GM19023 (cell line): ENCODE data around the gene UGT1A5.
"Not testable (repeated sequence)": the region's sequence is repeated elsewhere in the genome, so short reads cannot be mapped to it uniquely, and the experiment has no call there.

ENCODE experiments used
- ATAC-seq: cut with Tn5 transposase; IDR thresholded peaks from one replicate; pipeline ENCODE4 v1.9.1; 2021; ENCODE audit warnings: mild to moderate bottlenecking, moderate library complexity; ENCODE audit not compliant: unreplicated experiment

The UGT1A5 gene

DNA sequence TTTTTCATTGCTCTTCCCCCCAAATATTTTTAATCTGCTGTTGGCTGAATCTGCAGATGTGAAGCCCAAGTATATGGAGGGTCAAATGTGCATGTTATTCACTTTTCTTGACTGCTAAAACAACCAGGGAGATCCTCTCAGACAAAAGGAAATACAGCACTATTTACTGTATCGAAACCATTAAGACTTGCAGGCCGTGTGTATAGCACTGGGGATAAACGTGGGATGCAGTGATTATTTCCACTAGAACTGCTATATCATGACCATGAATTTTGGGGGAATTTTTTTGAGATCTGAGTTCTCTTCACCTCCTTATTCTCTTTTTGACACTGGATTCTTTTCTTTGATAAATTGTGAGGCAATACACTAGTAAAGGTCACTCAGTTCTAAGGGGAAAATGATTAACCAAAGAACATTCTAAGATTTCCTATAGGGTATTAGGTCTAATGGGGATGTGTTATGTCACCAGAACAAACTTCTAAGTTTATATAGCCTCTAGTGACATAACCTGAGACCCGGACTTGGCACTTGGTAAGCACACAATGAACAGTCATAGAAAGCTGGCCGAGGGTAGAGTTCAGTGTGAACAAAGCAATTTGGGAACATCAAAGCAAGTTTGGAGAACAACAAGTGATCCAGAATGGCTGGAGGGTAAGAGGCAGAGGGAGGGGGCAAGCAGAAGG is 32.5 kb downstream of the UGT1A5 start:
- ATAC-seq = no peak

DNA sequence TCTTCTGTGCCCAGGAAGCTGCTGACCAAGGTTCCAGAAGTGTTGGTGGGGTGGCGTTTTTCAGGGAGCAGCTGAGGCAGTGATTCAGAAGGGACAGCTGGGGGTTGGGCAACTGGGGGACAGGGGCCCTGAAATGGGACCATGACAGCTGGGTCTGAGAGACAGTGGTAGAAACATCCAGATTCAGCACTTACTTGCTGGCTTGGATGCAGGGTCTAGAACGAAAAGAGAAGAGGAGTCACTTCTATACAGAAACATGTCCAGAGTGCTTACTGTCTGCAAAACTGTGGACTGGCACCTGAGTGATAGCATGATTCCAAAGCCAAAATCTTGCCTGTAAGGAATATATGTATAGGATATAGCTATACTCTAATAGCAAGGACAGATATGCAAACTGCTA is 33.1 kb downstream of the UGT1A5 start:
- not testable (repeated sequence) for ATAC-seq

DNA sequence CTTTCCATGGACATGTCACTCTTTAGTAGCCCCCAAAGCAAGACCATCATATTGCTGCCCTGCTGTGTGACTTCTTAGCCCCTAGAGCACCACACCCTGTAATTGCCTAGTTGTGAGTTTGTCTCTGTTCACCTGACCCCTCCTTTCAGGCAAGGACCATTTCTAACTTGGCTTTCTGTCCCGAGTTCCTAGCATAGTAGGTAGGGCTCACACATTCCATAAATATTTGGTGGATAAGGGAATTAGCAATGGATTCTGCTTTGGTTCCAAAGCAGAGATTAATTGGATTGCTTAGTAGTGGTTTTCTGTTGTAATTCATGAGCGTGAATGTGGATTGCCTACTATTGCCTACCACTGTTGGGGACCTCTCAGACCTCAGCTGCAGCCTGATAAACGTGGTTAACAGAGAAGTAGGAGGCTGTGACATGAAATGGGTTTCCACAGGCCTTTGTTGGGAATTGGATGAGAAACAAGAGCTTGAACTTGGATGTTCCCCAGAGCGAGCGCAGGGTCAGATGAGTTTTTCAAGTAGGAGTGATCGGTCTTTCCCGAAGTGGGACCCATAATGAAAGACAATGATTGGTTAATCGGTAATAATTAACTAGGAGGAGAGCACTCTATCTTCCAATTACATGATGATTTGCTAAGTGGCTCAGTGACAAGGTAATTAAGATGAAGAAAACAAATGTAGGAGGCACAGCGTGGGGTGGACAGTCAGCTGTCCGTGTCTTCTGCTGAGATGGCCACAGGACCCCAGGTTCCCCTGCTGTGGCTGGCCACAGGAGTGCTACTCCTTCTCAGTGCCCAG is 34.0 kb downstream of the UGT1A5 start:
- no peak for ATAC-seq

DNA sequence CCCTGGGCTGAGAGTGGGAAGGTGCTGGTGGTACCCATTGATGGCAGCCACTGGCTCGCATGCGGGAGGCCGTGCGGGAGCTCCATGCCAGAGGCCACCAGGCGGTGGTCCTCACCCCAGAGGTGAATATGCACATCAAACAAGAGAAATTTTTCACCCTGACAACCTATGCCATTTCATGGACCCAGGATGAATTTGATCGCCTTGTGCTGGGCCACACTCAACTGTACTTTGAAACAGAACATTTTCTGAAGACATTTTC is 34.5 kb downstream of the UGT1A5 start:
- no peak for ATAC-seq

DNA sequence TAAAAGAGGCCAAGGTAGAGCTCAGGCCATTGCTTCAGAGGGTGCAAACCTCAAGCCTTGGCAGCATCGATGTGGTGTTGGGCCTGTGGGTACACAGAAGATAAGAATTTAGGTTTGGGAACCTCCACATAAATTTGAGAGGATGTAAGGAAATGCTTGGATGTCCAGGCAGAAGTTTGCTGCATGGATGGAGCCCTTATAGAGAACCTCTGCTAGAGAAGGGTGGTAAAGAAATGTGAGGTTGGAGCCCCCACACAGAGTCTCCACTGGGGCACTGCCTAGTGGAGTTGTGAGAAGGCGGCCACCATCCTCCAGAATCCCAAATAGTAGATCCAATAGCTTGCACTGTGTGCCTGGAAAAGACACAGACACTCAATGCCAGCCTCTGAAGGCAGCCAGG is 38.0 kb downstream of the UGT1A5 start:
- ATAC-seq = not testable (repeated sequence)

DNA sequence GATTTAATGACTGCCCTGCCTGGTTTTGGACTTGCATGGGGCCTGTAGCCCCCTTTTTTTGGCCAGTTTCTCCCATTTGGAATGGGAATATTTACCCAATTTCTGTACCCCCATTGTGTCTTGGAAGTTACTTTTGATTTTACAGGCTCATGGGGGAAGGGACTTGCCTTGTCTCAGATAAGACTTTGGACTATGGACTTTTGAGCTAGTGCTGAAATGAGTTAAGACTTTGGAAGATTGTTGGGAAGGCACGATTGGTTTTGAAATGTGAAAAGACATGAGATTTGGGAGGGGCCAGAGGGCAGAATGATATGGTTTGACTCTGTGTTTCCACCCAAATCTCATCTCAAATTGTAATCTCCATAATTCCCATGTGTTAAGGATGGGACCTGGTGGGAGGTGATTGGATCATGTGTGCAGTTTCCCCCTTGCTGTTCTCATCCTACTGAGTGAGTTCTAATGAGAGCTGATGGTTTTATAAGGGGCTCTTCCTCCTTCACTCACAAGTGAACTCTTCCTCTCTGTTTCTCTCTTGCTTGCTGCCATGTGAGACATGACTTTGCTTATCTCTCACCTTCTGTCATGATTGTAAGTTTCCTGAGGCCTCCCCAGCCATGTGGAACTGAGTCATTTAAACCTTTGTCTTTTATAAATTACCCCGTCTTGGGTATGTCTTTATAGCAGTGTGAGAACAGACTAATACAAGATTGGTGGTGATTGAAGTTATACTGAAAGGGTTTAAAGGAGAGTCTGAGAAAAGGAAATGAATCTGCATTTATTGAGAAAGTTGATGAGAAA is 38.7 kb downstream of the UGT1A5 start:
- ATAC-seq = not testable (repeated sequence)

DNA sequence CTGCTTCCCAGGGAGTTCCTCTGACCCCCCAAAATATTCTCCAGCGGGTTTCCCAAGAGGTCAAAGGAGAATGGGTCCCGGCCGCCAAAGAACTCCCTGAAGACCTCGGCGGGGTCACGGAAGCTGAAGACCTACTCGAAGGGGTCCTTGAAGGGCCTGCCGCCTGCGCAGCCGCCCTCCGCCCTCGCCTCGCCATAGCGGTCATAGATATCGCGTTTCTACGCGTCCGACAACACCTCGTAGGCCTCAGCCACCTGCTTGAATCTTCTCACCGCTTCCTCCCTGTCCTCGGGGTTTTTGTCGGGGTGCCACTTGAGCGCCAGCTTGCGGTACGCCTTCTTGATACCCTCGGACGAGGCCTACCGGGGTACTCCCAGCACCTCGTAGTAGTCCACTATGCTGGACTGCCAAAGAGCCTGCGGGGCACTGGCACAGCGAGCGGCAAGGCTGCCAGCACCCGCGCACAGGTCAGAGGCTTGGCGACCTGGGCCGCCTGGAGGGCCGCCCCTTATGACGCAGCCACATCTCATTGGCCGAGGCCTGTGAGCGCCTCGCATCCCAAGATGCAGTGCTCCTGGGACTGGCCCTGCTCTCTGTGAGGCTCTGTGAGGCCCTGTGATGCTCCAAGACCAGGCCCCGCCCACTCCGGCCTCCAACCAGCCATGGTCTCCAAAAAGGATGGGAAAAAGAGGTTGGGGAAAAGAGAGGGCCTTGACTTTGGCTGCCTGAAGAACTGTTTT is 42.3 kb downstream of the UGT1A5 start:
- no peak for ATAC-seq

DNA sequence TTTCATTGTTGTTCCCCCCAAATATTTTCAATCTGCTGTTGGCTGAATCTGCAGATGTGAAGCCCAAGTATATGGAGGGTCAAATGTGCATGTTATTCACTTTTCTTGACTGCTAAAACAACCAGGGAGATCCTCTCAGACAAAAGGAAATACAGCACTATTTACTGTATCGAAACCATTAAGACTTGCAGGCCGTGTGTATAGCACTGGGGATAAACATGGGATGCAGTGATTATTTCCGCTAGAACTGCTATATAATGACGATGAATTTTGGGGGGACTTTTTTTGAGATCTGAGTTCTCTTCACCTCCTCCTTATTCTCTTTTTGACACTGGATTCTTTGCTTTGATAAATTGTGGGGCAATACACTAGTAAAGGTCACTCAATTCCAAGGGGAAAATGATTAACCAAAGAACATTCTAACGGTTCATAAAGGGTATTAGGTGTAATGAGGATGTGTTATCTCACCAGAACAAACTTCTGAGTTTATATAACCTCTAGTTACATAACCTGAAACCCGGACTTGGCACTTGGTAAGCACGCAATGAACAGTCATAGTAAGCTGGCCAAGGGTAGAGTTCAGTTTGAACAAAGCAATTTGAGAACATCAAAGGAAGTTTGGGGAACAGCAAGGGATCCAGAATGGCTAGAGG is 43.8 kb downstream of the UGT1A5 start:
- ATAC-seq = no peak

DNA sequence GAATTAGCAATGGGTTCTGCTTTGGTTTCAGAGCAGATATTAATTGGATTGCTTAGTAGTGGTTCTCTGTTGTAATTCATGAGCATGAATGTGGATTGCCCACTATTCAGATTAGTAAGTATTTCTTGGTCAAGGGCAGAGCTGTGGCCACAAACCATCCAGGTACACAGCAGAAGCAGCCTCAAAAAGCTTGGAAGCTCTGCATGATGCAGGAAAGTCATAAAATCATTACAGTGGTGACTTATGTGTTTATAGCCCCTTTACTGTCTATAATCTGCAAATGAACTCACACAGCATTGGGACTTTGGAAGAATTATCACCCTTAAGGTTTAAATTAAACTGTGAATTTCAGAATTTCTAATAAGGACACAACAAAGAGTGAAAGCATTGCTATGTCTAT is 45.4 kb downstream of the UGT1A5 start:
- no peak for ATAC-seq

DNA sequence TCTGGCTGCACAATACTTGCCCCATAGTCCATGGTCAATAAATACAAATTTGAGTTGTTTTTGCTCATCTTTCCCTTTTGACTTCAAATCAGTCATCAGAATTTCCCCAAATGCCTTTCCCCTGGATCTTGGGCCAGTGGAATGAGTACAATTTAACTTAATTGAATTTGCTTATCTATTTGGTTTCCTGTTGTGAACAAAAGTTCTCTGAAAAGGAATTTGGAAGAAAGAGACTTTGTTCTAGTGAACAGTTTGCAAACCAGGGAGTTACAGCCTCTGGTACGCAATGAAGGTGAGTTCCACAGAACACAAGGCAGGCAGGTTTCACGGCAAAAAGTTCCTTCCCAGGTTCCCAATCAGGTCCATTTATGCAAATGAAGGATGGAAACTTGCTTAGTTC is 46.1 kb downstream of the UGT1A5 start:
- ATAC-seq = no peak

DNA sequence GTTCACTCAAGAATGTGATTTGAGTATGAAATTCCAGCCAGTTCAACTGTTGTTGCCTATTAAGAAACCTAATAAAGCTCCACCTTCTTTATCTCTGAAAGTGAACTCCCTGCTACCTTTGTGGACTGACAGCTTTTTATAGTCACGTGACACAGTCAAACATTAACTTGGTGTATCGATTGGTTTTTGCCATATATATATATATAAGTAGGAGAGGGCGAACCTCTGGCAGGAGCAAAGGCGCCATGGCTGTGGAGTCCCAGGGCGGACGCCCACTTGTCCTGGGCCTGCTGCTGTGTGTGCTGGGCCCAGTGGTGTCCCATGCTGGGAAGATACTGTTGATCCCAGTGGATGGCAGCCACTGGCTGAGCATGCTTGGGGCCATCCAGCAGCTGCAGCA is 47.3 kb downstream of the UGT1A5 start, which contains the start of gene UGT1A1:
Gene UGT1A1 (plus strand): TSS at position 228 of the 400 bp plus-strand sequence. CDS start 18 bp downstream, at position 246.
- ATAC-seq = no peak

DNA sequence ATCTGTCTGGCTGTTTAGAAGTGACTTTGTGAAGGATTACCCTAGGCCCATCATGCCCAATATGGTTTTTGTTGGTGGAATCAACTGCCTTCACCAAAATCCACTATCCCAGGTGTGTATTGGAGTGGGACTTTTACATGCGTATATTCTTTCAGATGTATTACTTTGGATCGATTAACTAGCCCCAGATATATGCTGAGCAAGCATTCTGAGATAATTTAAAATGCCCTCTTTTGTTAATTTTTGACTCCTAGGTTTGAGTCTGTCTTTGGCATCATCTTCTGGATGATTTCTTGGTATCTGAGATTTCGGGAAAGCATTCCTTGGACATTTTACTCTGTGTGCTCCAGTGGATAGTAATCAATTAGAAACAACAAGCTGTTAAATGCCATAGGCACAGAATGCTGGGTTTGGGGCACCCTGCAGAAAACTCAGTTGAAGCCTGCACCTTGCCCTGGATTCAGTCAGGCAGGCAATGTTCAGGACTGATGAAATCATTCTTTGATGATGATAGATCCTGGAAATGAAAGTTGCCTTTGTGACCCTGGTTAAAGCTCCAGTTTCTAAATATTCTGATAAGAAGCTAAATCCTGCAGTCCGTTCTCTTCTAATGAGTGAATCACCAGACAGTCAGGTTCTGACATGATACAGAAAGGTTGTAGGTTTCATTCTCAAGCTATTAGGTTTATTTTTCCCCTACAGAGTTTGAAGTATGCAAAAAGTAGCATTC is 48.5 kb downstream of the UGT1A5 start:
- no peak for ATAC-seq

DNA sequence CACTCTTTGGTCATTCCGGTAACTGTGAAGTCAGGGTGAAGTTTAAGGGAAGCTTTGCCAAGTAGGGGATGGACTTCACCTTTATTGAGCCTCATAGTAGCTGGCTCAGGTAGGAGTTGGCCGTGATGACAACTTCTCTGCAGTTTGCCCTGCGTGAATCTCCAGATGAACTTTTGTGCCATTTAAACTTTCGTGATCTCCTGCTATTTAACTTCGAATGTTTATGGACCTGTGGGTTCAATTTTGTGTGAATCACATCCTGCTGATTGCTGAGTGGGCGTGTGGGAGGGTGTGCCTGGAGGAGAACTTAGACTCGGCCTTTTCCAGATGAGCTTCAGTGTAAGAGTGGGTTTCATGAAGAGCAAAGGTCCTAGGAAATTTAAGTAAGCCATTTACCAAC is 51.6 kb downstream of the UGT1A5 start:
- ATAC-seq = no peak

DNA sequence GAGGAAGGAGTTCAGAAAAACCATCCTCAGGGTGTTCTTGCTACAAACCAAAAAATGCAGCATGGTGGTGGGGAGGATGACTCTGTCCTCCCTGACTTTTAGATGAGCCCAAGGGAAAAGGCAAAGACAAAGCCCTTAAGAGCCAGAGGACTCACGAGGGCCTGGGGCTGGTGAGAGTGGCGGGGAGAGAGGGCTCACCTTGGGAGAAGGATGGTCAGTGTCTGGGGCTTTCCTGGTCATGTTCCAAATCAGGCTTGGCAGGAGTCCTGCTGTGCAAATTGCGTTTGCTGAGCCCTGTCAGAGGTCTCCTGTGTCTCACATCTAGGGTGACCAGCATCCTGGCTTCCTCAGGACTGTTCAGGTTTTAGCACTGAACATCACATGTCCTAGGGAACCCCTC is 52.1 kb downstream of the UGT1A5 start:
- no peak for ATAC-seq

DNA sequence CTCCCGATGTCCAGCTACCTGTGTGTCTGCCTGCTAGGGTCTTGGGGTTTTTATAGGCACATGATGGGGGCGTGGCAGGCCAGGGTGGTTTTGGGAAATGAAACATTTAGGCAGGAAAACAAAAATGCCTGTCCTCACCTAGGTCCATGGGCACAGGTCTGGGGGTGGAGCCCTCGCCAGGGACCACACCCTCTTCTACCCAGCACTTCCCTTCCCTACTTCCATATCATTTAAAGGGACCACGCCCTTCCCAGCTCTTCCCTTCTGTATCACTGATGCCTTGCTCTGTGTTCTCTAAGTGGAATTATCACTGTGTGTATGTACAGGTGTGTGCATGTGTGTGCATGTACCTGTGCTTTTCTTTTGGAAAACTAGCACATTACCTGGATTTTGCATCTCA is 53.7 kb downstream of the UGT1A5 start:
- ATAC-seq = no peak

DNA sequence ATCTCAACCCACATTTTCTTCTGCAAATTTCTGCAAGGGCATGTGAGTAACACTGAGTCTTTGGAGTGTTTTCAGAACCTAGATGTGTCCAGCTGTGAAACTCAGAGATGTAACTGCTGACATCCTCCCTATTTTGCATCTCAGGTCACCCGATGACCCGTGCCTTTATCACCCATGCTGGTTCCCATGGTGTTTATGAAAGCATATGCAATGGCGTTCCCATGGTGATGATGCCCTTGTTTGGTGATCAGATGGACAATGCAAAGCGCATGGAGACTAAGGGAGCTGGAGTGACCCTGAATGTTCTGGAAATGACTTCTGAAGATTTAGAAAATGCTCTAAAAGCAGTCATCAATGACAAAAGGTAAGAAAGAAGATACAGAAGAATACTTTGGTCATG is 55.4 kb downstream of the UGT1A5 start:
- no peak for ATAC-seq

DNA sequence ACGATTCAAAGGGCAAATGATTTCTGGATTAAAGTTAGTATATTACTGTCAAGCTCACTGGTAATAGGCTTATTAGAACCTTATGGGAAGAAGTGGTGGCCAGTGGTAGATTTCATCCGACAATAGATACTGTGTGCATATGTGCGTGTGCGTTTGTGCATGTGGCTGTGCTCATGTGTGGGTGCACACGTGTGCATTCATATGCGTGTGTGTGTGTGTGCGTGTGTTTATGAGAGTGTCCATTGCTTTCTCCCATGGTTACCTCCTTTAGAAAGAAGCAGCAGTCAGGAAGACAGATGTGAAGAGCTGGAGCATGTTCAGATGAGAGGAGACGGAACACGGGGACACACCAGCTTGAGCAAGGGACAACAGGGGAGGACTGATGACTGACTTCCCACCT is 56.6 kb downstream of the UGT1A5 start:
- ATAC-seq = no peak

DNA sequence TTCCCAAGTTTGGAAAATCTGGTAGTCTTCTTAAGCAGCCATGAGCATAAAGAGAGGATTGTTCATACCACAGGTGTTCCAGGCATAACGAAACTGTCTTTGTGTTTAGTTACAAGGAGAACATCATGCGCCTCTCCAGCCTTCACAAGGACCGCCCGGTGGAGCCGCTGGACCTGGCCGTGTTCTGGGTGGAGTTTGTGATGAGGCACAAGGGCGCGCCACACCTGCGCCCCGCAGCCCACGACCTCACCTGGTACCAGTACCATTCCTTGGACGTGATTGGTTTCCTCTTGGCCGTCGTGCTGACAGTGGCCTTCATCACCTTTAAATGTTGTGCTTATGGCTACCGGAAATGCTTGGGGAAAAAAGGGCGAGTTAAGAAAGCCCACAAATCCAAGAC is 59.4 kb downstream of the UGT1A5 start:
- no peak for ATAC-seq

DNA sequence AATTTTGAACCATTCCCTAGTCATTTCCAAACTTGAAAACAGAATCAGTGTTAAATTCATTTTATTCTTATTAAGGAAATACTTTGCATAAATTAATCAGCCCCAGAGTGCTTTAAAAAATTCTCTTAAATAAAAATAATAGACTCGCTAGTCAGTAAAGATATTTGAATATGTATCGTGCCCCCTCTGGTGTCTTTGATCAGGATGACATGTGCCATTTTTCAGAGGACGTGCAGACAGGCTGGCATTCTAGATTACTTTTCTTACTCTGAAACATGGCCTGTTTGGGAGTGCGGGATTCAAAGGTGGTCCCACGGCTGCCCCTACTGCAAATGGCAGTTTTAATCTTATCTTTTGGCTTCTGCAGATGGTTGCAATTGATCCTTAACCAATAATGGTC is 59.9 kb downstream of the UGT1A5 start:
- ATAC-seq = no peak

DNA sequence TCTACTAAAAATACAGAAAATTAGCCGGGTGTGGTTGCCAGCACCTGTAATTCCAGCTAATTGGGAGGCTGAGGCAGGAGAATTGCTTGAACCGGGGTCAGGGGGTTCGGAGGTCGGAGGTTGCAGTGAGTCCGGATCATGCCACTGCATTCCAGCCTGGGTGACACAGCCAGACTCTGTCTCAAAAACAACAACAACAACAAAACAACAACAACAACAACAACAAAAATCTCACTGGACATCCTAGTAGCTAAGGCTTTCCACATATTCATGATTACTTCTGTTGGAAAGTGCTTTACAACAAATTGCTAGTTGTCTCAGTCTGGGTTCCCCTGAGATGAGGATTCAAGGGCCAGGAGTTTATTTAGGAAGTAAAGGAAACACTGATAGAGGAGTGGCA is 61.1 kb downstream of the UGT1A5 start:
- ATAC-seq = no peak
